ENCODE measurements around the gene MRC1.
A peak's percentile ranks its signal among the peaks of the same experiment; 100 is the strongest.
"Not testable (repeated sequence)": the region's sequence is repeated elsewhere in the genome, so short reads cannot be mapped to it uniquely, and the experiment has no call there.

MRC1 gene

DNA sequence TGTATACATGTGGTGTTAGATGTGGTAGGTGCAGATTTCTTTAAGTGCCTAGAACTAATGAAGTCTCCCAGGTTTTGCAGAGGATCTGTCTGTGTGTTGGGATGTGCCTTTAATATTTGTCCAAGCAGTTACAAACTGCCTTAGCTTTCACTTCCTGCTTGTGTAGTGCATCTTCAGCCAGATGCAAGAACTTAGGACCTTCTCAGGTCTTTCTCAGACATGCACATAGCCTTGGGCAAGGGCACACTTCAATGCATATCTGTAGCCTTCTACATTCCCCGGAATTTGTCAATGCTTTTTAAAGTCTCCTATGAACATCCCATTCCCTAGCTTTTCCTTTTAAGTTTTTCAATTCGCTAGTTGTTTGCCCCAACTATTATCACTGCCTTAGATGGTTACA, 95.4 kb downstream of the MRC1 start:
- DNase-seq, result no peak

- DNase-seq, result no peak
These were observed 96.3 kb downstream of the MRC1 start for GRCh38 chr10:17905491-17905890.

DNA sequence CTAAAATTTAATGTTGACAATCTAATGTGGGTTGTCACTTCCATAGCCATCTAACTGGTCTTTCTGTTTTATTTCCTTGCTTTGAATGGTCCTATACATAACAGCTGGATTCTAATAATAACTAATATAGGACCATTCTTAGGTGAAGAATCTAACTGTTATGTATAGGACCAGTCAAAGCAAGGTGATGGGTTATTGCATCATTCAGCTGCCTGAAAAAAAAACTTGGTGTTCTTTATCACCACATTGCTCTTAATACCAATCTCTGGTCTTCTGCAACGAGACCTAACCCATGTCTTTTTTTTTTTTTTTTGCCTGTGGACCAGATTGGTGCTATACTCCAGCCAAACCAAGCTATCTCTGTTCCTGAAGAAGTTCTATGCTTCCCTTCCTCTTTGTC, 96.9 kb downstream of the MRC1 start:
- DNase-seq, result no peak

- DNase-seq, result no peak
These were observed 98.5 kb downstream of the MRC1 start for GRCh38 chr10:17907641-17908040.

- DNase-seq, result peak in 6 of 58 donors; percentile 2 to 19 (median 14)
These were observed 101.1 kb downstream of the MRC1 start for GRCh38 chr10:17910125-17910789.

GRCh38 chr10:17912754-17913153, 103.6 kb downstream of the MRC1 start:
- no peak for DNase-seq

- no peak for DNase-seq
These were observed 104.5 kb downstream of the MRC1 start for GRCh38 chr10:17913604-17914003.

- no peak for DNase-seq
These were observed 105.3 kb downstream of the MRC1 start for GRCh38 chr10:17914169-17915045.

GRCh38 chr10:17915181-17915580, 106.0 kb downstream of the MRC1 start:
- DNase-seq, result no peak

- no peak for DNase-seq
These were observed 109.2 kb downstream of the MRC1 start for GRCh38 chr10:17918187-17918903.

- DNase-seq, result no peak
These were observed 112.2 kb downstream of the MRC1 start for GRCh38 chr10:17921378-17921777.

- DNase-seq, result peak in 46 of 58 donors; percentile 3 to 85 (median 40)
These were observed 114.6 kb downstream of the MRC1 start for GRCh38 chr10:17923728-17924127.

DNA sequence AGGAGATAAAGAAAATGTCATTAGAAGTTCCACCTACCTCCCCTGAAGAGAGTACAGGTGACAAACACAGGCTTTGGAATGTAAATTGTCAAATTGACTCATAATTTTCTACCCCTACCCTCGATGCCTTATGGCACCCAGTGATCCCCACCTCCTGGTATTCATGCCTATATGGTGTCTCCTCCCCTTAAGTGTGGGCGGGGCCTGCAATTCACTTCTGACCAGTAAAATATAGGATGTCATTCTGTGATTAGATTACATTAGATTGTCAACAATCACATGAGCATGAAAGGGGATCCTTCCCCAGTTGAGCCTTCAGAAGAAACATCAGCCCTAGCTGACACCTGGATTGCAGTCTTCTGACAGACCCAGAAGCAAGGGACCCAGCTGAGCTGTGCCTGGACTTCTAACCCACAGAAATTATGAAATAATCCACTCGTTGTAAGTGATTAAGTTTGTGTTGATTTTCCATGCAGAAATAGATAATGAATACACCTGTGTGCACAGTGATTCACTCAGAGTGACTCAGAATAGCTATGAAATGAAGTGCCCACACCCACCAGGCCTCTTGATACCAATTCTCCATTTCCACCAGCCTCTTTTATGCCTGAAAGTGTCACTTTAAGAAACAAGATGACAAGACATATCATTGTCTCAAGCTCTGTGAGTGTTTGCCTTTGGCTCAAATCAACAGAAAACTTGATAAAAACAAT, 134.0 kb downstream of the MRC1 start:
- no peak for DNase-seq

- not testable (repeated sequence) for DNase-seq
These were observed 141.1 kb downstream of the MRC1 start for GRCh38 chr10:17950269-17950668.

DNA sequence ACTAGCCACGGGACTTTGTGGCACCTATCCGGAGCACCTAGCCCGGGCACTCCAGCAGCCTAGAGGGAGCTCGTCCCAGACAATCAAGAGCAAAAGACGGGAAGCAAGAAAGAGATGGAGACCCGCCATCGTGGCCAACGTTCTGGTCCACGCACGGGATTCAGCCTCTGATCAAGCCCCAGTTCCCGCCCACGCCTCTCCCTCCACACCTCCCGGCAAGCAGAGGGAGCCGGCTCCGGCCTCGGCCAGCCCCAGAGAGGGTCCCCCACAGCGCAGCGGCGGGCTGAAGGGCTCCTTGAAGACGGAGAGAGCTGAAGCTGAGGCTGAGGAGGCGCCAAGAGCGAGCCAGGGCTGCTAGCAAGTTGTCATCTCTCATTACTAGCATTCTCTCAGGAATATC, 141.6 kb downstream of the MRC1 start:
- no peak for DNase-seq

- no peak for DNase-seq
These were observed 142.8 kb downstream of the MRC1 start, which contains the start of gene SLC39A12 for GRCh38 chr10:17951868-17952371. Gene SLC39A12, plus strand, starts transcription at chr10:17951918. Its CDS starts 1,359 bp downstream, at chr10:17953277.

DNA sequence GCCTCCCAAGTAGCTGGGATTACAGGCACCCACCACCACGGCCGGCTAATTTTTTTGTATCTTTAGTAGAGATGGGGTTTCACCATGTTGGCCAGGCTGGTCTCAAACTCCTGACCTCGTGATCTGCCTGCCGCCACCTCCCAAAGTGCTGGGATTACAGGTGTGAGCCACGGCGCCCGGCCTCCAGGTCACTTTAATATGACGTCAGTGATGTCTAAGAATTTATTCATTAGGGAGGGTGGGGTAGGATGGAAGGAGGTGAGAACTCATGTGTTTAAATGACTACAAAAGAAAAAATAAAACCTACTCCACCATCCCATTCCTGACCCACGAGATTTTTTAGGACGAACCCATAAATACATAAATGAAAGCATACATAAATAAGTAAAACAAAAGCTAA, 145.2 kb downstream of the MRC1 start:
- not testable (repeated sequence) for DNase-seq

DNA sequence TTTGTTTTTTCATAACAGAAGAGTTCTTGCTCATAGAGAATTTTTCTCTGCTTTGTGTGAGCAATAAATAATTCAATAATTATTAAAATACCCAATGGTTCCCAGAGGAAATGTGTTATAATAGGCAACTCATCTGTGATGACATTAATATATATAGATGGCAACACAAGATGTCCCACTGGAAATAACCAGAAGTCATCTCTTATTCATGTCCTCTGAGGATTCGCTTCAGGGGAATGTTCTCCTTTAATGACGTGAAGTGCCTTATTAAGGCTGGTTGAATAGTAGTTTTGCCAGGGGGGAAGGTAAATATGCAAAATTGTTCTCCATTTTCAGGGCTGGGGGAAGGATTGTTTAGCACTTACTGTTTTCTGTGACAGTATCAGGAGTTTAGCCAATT, 145.7 kb downstream of the MRC1 start:
- no peak for DNase-seq

DNA sequence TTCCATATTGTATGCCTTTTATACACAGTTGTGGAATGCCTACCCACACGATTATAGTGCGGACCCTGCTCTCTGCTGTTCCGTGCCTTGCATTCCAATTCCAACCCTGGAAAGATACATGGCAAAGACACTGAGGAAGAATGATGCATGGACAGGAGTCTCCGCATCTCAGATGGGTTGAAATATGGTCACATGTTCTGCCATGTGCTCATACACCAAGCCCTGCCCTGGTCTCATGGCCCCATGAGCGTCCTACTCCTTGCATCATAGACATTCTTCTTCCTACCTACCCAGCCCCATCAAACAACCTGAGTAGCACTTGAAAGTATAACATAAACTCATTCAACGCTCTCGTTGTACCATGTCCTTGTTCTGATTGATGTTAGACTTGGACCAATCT, 148.9 kb downstream of the MRC1 start:
- no peak for DNase-seq

DNA sequence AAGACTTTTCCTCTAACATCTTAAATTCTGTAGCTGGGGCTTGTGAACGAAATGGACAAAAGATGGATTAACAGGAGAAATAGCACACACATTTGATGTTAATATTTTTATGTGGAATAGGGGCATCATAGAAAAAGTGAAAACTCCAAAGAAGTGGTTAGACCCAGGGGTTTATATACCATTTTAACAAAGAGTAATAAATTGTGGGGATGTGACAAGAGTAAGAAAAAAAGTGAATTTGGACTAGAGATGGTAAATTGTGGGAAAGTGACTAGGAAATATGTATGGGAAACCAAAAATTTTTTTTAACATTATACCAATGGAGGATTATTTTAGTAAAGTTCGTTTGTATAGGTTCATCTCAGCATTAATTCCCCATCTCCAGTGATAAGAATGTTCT, 150.7 kb downstream of the MRC1 start:
- no peak for DNase-seq
